SU-DHL-6 (cell line): Measurements from ENCODE around the gene WDR62.

Experiments
- EZH2phosphoT487 ChIP-seq: fragments of 200-600 bp; sonication (generic), shearing (Covaris generic); conservative IDR thresholded peaks from 2 replicates; pipeline ENCODE4 v1.6.1; 2018; ENCODE audit warnings: mild to moderate bottlenecking, antibody characterized with exemption, low read length, moderate library complexity, mixed read lengths
- TF ChIP-seq, protein P1 (sequence below): fragments of 200-600 bp; sonication (generic); IDR thresholded peaks from one replicate; pipeline ENCODE4 v1.5.1; 2017; ENCODE audit warnings: antibody characterized with exemption, mild to moderate bottlenecking, low read length, moderate library complexity; ENCODE audit not compliant: insufficient read depth, poor library complexity, severe bottlenecking

GRCh38 chr19:36112678-36113077, 58.0 kb downstream of the WDR62 start:
- TF ChIP-seq, protein P1, sequence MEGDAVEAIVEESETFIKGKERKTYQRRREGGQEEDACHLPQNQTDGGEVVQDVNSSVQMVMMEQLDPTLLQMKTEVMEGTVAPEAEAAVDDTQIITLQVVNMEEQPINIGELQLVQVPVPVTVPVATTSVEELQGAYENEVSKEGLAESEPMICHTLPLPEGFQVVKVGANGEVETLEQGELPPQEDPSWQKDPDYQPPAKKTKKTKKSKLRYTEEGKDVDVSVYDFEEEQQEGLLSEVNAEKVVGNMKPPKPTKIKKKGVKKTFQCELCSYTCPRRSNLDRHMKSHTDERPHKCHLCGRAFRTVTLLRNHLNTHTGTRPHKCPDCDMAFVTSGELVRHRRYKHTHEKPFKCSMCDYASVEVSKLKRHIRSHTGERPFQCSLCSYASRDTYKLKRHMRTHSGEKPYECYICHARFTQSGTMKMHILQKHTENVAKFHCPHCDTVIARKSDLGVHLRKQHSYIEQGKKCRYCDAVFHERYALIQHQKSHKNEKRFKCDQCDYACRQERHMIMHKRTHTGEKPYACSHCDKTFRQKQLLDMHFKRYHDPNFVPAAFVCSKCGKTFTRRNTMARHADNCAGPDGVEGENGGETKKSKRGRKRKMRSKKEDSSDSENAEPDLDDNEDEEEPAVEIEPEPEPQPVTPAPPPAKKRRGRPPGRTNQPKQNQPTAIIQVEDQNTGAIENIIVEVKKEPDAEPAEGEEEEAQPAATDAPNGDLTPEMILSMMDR, result no peak
- TF ChIP-seq EZH2phosphoT487, result no peak
